HG02759 (cell line): ENCODE measurements around the gene VGLL4.

ENCODE experiments used
- ATAC-seq: cut with Tn5 transposase; IDR thresholded peaks from one replicate; pipeline ENCODE4 v1.9.1; 2021; ENCODE audit warnings: mild to moderate bottlenecking, moderate library complexity; ENCODE audit not compliant: unreplicated experiment

VGLL4 gene

GRCh38 chr3:11553436-11554235 lies 90.1 kb downstream of the VGLL4 start:
- ATAC-seq, result no peak

GRCh38 chr3:11552289-11553264 lies 91.1 kb downstream of the VGLL4 start:
- no peak for ATAC-seq

DNA sequence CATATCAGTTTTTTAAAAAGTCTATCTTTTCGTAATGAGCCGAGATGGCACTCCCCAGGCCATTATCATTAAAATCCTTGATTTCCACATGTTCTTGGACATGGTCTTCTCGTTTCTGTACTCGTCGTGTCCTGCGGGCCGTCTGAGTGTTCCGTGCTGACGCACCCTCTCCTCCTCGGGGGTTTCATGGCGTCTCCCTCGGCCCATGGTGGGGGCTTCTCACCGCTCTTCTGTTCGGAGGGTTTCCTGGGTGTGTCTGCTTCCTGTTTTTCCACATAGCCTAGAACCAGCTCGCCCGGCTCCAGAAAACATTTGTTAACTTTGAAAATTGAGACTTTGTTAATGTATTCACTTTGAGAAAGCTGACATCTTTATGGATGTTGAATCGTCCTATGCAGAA lies 92.7 kb downstream of the VGLL4 start:
- ATAC-seq, result no peak

- no peak for ATAC-seq
These were observed 94.1 kb downstream of the VGLL4 start for GRCh38 chr3:11549580-11550140.

- no peak for ATAC-seq
These were observed 95.0 kb downstream of the VGLL4 start for GRCh38 chr3:11548721-11549131.

DNA sequence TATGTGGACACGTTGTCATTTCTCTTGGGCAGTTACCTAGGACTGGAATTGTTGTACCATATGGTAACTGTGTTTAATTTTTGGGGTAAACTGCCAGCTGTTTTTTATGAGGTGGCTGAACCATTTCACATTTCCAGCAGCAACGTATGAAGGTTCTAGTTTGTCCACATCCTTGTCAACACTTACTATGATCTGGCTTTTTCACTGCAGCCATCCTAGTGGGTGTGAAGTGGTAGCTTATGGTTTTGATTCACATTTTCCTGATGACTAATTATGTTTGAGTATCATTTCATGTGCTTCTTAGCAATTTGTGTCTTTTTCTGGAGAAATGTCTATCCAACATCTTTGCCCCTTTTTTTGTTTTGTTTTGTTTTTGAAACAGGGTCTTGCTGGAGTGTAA lies 96.2 kb downstream of the VGLL4 start:
- ATAC-seq, result no peak

DNA sequence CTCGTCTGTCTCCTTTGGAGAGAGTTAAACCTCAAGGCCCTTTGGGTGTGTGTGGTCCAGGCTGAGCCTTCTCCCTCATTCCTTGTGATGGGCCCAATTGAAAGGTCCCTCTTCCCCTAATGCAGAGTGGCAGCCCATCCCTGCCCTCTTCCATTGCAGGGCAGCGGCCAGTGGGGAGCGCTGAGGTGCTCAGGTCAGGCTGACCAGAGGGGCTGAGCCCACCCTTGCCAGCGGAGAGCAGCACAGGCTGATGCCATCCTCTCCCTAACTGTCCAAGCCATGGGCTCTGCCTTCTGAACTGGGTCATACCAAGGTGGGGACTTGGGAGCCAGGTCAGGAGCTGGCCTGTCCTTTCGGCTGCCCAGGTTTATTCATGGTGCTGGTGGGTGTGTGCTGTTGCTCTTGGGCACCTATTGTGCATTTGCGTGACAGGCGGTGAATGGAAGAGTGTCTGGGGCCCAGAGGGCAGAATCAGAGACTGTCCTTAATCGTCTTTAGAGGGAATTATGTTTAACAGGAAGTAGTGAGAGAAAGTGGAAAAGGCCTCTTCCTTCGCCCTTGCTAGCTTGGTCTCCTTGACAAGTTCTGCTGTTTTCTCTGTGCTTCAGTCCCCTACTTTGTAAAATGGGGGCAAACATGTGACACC lies 96.9 kb downstream of the VGLL4 start:
- ATAC-seq, result no peak

DNA sequence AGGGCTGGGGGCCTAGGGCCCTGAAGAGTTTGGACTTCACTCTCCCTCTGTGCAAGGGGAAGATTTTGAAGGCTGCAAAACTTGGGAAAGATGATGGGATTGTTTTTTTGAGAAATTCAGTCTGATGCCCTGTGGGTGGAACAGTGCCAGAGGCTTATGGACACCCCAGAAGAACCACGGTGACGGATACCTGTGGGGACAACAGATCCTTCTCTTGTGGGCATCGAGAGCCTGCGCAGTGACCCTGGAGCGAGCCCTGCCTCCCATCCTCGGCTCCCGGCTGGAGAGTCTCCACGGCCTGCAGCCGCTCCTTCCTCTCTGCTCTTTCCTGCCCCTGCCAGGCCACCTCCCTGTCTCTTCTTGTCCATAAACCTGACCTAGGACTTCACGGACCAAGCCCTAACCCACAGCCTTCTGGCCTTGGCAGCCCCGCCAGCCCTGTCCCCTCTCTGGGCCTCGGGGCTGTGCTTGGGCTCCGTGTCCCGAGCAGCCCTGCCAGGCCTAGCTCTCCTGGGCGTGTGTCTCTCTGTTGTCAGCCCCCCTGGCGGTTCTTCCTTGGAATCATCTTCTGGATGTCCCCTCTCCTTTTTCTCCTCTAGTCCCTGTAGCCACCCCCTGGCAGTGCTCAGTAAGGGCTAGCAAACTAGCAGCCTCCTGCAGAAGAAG lies 98.4 kb downstream of the VGLL4 start:
- ATAC-seq, result no peak

- ATAC-seq, result no peak
These were observed 99.1 kb downstream of the VGLL4 start for GRCh38 chr3:11544412-11545181.

DNA sequence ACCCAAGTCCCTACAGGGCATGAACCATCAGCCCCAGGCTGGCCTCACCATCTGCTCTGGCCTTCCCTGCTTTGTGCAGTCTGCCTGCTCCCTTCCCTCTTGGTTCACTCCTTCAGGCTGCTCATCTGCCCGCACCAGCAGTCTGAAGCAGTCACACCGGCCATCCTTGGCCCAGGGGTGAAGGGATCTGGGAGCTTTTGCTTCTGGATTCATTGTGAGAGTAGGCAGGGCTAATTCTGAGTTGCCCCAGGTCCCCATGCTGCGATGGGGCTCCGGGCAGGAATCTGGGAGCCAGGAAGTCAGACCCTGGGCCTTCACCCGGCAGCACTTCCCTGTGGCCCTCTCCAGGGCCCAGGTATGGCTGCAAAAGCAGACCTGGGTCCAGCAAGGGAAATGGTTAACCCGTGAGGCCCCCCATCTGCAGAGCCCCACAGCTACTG lies 99.7 kb downstream of the VGLL4 start:
- ATAC-seq, result no peak

GRCh38 chr3:11543141-11543947 lies 100.4 kb downstream of the VGLL4 start:
- no peak for ATAC-seq

GRCh38 chr3:11542551-11542950 lies 101.2 kb downstream of the VGLL4 start:
- ATAC-seq, result no peak

- ATAC-seq, result no peak
These were observed 102.1 kb downstream of the VGLL4 start for GRCh38 chr3:11541321-11542303.

- ATAC-seq, result no peak
These were observed 104.0 kb downstream of the VGLL4 start for GRCh38 chr3:11539677-11540076.

- no peak for ATAC-seq
These were observed 104.5 kb downstream of the VGLL4 start for GRCh38 chr3:11539218-11539617.

GRCh38 chr3:11538581-11538980 lies 105.1 kb downstream of the VGLL4 start:
- ATAC-seq, result no peak

GRCh38 chr3:11536936-11537612 lies 106.6 kb downstream of the VGLL4 start:
- no peak for ATAC-seq
